HepG2 (cell line): ENCODE data around the gene ZNF628. TPM values are rescaled to one million over a fixed set of nuclear protein-coding genes. Genes with fewer than 3 reads are reported as not detected.

Experiments used
- ATAC-seq: fragments of 200-7000 bp; cut with Tn5 transposase; 3 replicates; pipeline ENCODE4 v1.9.1; 2020; ENCODE audit warnings: mild to moderate bottlenecking, moderate library complexity
- BruUV-seq: library from RNA; stranded (reverse); fragments of 400-500 nt; replicated peaks from 2 replicates; lab custom pipeline; 2021; lab: Mats Ljungman, UMichigan
- CTCF ChIA-PET: fragments of 300-600 bp; formaldehyde crosslinking; extraction: SDS; loops from one replicate; lab custom pipeline; 2021; ENCODE audit warnings: low total read pairs, inconsistent platforms, low intra/inter-chr PET ratio; lab: Yijun Ruan, JAX
- POLR2A ChIA-PET: fragments of 350-600 bp; sonication (Branson Sonifier 250); formaldehyde crosslinking; loops from one replicate; lab custom pipeline; 2020; ENCODE audit warnings: antibody characterized with exemption, inconsistent platforms; lab: Yijun Ruan, JAX
- DNase-seq: peaks from one replicate; pipeline ENCODE4 v3.0.0-alpha.2; 2015; ENCODE audit warnings: low spot score
- FAIRE-seq: peaks from 3 replicates; lab custom pipeline; 2011; peaks lifted over from hg19 to GRCh38; lab: Jason Lieb, UNC
- H2AFZ ChIP-seq: one replicate; pipeline ENCODE4 v1.6.1; 2011; ENCODE audit warnings: low read length, inconsistent platforms
- H3K27ac ChIP-seq: fragments of 300-600 bp; 3 replicates; pipeline ENCODE4 v1.8.0; 2011; ENCODE audit warnings: mixed run types, mild to moderate bottlenecking, mixed read lengths, low read length, inconsistent platforms; ENCODE audit not compliant: insufficient read depth; ENCODE audit errors: extremely low read length
- H3K27me3 ChIP-seq, 2 experiments: fragments of 200-600 bp in 1 of 2; 2 replicates in 1 of 2; 3 replicates in 1 of 2; pipeline versions ENCODE4 v1.6.0 to v1.8.0; 2011; ENCODE audit warnings: low read length in 2 of 2, mild to moderate bottlenecking in 2 of 2, moderate library complexity in 2 of 2, inconsistent platforms in 1 of 2; ENCODE audit not compliant: insufficient read depth in 2 of 2, control insufficient read depth in 1 of 2
- H3K36me3 ChIP-seq, 2 experiments: fragments of 200-600 bp in 1 of 2; replicated peaks in 1 of 2; 2 replicates in 1 of 2; 3 replicates in 1 of 2; pipeline versions ENCODE4 v1.5.1 to v1.8.0; 2011; ENCODE audit warnings: low read length in 2 of 2, inconsistent platforms in 1 of 2; ENCODE audit not compliant: insufficient read depth in 2 of 2, control insufficient read depth in 1 of 2
- H3K4me1 ChIP-seq: 2 replicates; pipeline ENCODE4 v1.5.1; 2012; ENCODE audit warnings: low read length, inconsistent platforms; ENCODE audit not compliant: insufficient read depth
- H3K4me2 ChIP-seq: 2 replicates; pipeline ENCODE4 v1.6.0; 2011; ENCODE audit warnings: low read depth, low read length, inconsistent platforms
- H3K4me3 ChIP-seq, 3 experiments: fragments of 200-600 bp in 1 of 3; sonication (generic), shearing (Covaris generic) in 1 of 3; replicated peaks in 1 of 3; 2 replicates each; pipeline ENCODE4 v1.5.1; 2011 to 2016; ENCODE audit warnings: low read length in 3 of 3, inconsistent platforms in 2 of 3, low read depth in 2 of 3, mild to moderate bottlenecking in 2 of 3, control low read depth in 1 of 3, mixed read lengths in 1 of 3; ENCODE audit not compliant: insufficient read depth in 1 of 3
- H3K79me2 ChIP-seq: one replicate; pipeline ENCODE4 v1.6.1; 2011; ENCODE audit warnings: low read length, inconsistent platforms; ENCODE audit not compliant: insufficient read depth
- H3K9ac ChIP-seq: 2 replicates; pipeline ENCODE4 v1.6.0; 2011; ENCODE audit warnings: mild to moderate bottlenecking, low read depth, low read length, inconsistent platforms; ENCODE audit not compliant: insufficient read depth
- H3K9me3 ChIP-seq: 2 replicates; pipeline ENCODE4 v1.5.1; 2012; ENCODE audit warnings: mild to moderate bottlenecking, low read length
- H4K20me1 ChIP-seq: 2 replicates; pipeline ENCODE4 v1.6.0; 2011; ENCODE audit warnings: inconsistent platforms, mild to moderate bottlenecking, low read length, moderate library complexity; ENCODE audit not compliant: insufficient read depth
- ARNT2 ChIP-seq: sonication (generic); formaldehyde crosslinking; IDR thresholded peaks from 2 replicates; pipeline ENCODE4 v1.8.0; 2022; ENCODE audit warnings: mild to moderate bottlenecking, low read depth, missing genetic modification reagents, moderate library complexity
- ATF2 ChIP-seq: sonication (generic); formaldehyde crosslinking; IDR thresholded peaks from 2 replicates; pipeline ENCODE4 v1.4.0; 2020; ENCODE audit warnings: missing genetic modification reagents
- E2F2 ChIP-seq: sonication (generic); formaldehyde crosslinking; IDR thresholded peaks from 2 replicates; pipeline ENCODE4 v1.4.0; 2020; ENCODE audit warnings: missing genetic modification reagents, borderline replicate concordance
- FOXA1 ChIP-seq, 2 experiments: fragments of 450-650 bp in 1 of 2; sonication (generic) in 1 of 2; formaldehyde crosslinking in 1 of 2; IDR thresholded peaks; 2 replicates each; pipeline versions ENCODE4 v1.4.0 to v1.6.1; 2016 to 2020; ENCODE audit warnings: missing genetic modification reagents in 1 of 2
- MTF1 ChIP-seq: sonication (generic); formaldehyde crosslinking; IDR thresholded peaks from 2 replicates; pipeline ENCODE4 v1.5.0; 2020; ENCODE audit warnings: missing genetic modification reagents
- MXD4 ChIP-seq: IDR thresholded peaks from 2 replicates; pipeline ENCODE4 v1.6.1; 2016; ENCODE audit warnings: mild to moderate bottlenecking, missing biosample characterization, missing genetic modification reagents
- NFIC ChIP-seq: IDR thresholded peaks from 2 replicates; pipeline ENCODE4 v1.6.1; 2012; ENCODE audit warnings: mild to moderate bottlenecking, low read length, inconsistent platforms
- RXRB ChIP-seq: IDR thresholded peaks from 2 replicates; pipeline ENCODE4 v1.6.1; 2016; ENCODE audit warnings: borderline replicate concordance, missing genetic modification reagents, missing compliant biosample characterization
- ZBTB42 ChIP-seq: sonication (generic); formaldehyde crosslinking; IDR thresholded peaks from 2 replicates; pipeline ENCODE4 v1.5.0; 2020; ENCODE audit warnings: mild to moderate bottlenecking, missing genetic modification reagents
- ZNF136 ChIP-seq: sonication (generic); formaldehyde crosslinking; IDR thresholded peaks from 2 replicates; pipeline ENCODE4 v1.8.1; 2022; ENCODE audit warnings: low read depth, mild to moderate bottlenecking, moderate library complexity, missing genetic modification reagents
- ZNF142 ChIP-seq: sonication (generic); formaldehyde crosslinking; IDR thresholded peaks from 2 replicates; pipeline ENCODE4 v1.4.0; 2020; ENCODE audit warnings: missing genetic modification reagents
- ZNF180 ChIP-seq: sonication (generic); formaldehyde crosslinking; IDR thresholded peaks from 2 replicates; pipeline ENCODE4 v1.4.0; 2020; ENCODE audit warnings: low read depth, missing genetic modification reagents, borderline replicate concordance
- ZNF570 ChIP-seq: sonication (generic); formaldehyde crosslinking; IDR thresholded peaks from 2 replicates; pipeline ENCODE4 v1.4.0; 2020; ENCODE audit warnings: mild to moderate bottlenecking, missing genetic modification reagents, borderline replicate concordance
- ZNF660 ChIP-seq: sonication (generic); formaldehyde crosslinking; IDR thresholded peaks from 2 replicates; pipeline ENCODE4 v1.5.1; 2020; ENCODE audit warnings: mild to moderate bottlenecking, low read depth, missing genetic modification reagents, borderline replicate concordance
- ZNF879 ChIP-seq: sonication (generic); formaldehyde crosslinking; IDR thresholded peaks from 2 replicates; pipeline ENCODE4 v1.8.1; 2023; ENCODE audit warnings: missing genetic modification reagents
- ZNF883 ChIP-seq: sonication (generic); formaldehyde crosslinking; IDR thresholded peaks from 2 replicates; pipeline ENCODE4 v1.5.1; 2020; ENCODE audit warnings: mild to moderate bottlenecking, missing genetic modification reagents; ENCODE audit errors: not compliant biosample characterization
- ZZZ3 ChIP-seq: sonication (generic); formaldehyde crosslinking; IDR thresholded peaks from 2 replicates; pipeline ENCODE4 v1.4.0; 2020; ENCODE audit warnings: missing genetic modification reagents, mild to moderate bottlenecking, borderline replicate concordance
- WGBS: methylation state at CpG from one replicate; pipeline ENCODE4 v1.1.6; 2017; ENCODE audit warnings: low lambda C conversion rate; 5-methylcytosine and 5-hydroxymethylcytosine counted together
- in situ Hi-C: cut with HindIII; loops from 2 replicates; pipeline ENCODE4 v1.10.0; 2017; ENCODE audit warnings: low pct_unique_long_range_greater_than_20kb; ENCODE audit not compliant: extremely low pct_ligation_motif_present
- intact Hi-C: fragments of 100-400 bp; cut with micrococcal nuclease; formaldehyde crosslinking; loops from one replicate; pipeline ENCODE4 v1.10.0; 2022; ENCODE audit not compliant: unreplicated experiment
- polyA plus RNA-seq, 8 experiments: library from polyadenylated mRNA; depleted of rRNA in 3 of 8; stranded (reverse) in 7 of 8; unstranded in 1 of 8; fragments of >200 nt; fragmentation: Illumina TruSeq in 4 of 8; extraction: Trizol in 4 of 8; gene quantifications; 2 replicates each; pipeline versions ENCODE4 v1.2.1 to v1.2.3, GENCODE V29; 2011 to 2016; ENCODE audit warnings: low read depth in 4 of 8, missing spikeins in 1 of 8, mixed read lengths in 1 of 8; ENCODE audit not compliant: insufficient read depth in 1 of 8
- total RNA-seq, 5 experiments: library from RNA; depleted of rRNA; stranded (reverse); fragments of >200 nt; fragmentation: Illumina TruSeq; extraction: Trizol; gene quantifications; 2 replicates each; pipeline ENCODE4 v1.2.3, GENCODE V29; 2016; ENCODE audit warnings: low read depth in 1 of 5

ZNF628 gene
- total and polyA plus RNA-seq, 2 of the 13 experiments (the other 11 are each of a cell fraction or from before 2014, with no cell fraction given): 0.54 to 1.2 TPM

- ATAC-seq: no peak
- H3K79me2 ChIP-seq: no peaks in the 10 kb centered on the region
- H4K20me1 ChIP-seq: no peaks in the 10 kb centered on the region
- H3K4me1 ChIP-seq: no peaks in the 10 kb centered on the region
- intact Hi-C loops: no loop called here
- no peaks in the 10 kb centered on the region for H3K9me3 ChIP-seq
- peaks cover 11 to 78% of the 10 kb centered on the region in 2 experiments for H3K27me3 ChIP-seq
- no peaks in the 10 kb centered on the region for H3K36me3 ChIP-seq
- POLR2A ChIA-PET: no interaction called here
- no peak for FAIRE-seq
- 25% methylated on average over 7 of the region's 13 CpGs for WGBS
- no peak overlapping the region for H3K9ac ChIP-seq
- no peak overlapping the region for H3K4me3 ChIP-seq
- CTCF ChIA-PET: no interaction called here
- no TSS peak for BruUV-seq
- TF ChIP-seq ZNF142 (CRISPR knock-in tag) (no peak), E2F2 (no peak), MXD4 (CRISPR knock-in tag) (no peak), ZNF883 (CRISPR knock-in tag) (no peak), MTF1 (no peak), ATF2 (CRISPR knock-in tag) (no peak), ZNF180 (CRISPR knock-in tag) (no peak), ZBTB42 (CRISPR knock-in tag) (no peak), ZNF660 (CRISPR knock-in tag) (no peak), ZNF570 (CRISPR knock-in tag) (no peak), NFIC (no peak), ZNF136 (CRISPR knock-in tag) (no peak), ZNF879 (CRISPR knock-in tag) (no peak), ARNT2 (CRISPR knock-in tag) (no peak), FOXA1 (IDR thresholded peaks at IDR 0.05) (no peak), FOXA1 (CRISPR knock-in tag; IDR thresholded peaks at IDR 0.05) (no peak), ZZZ3 (CRISPR knock-in tag) (no peak), RXRB (CRISPR knock-in tag) (no peak)
- TF ChIP-seq, all 625 proteins: peak for 0
- DNase-seq: no peak
- Histone ChIP-seq H2AFZ (no peak overlapping the region), H3K4me2 (no peak overlapping the region), H3K27ac (no peak overlapping the region)
- in situ Hi-C loops: no loop called here
Observed at GRCh38 chr19:55497763-55498162, 21.3 kb downstream of the ZNF628 start.
